GM19467 (cell line): ENCODE results near the gene ZNF426.

Experiments
- ATAC-seq: cut with Tn5 transposase; IDR thresholded peaks from one replicate; pipeline ENCODE4 v1.9.1; 2021; ENCODE audit warnings: mild to moderate bottlenecking, moderate library complexity; ENCODE audit not compliant: unreplicated experiment

The ZNF426 gene

DNA sequence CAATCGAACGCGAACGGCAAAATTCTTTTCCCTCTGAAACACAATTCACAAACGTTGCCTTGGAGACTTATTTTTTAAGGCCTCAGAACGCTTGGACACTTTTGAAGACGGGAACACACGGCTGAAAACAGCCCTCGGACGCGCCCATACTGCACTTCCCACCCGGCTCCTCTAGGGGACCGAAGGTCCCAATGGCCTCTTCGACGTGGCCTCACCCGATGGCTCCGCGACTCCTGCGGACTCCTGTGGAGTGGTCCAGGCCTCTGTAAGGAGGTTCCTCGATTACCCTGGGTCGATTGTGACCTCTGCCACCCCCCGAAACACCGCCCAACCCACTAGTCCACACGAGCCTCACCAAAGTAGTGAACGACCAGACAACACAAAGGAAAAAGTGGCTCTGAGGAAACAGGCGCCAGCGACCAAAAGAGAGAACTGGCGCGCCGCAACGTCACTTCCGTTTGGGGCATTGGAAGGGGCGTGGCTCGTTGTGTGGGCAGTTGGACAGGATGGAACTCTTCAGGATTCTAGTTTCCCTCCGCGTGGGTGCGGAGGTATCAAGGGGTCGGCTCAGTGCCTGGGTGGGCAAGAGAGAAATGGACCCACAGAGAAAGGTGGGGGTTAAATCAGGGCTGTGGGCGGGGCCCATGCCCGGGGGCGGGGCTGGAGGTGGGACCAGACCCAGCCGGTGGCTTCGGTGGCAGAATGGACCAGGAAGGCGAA lies 40.1 kb downstream of the ZNF426 start, which contains the start of gene ZNF560:
ZNF560 (minus strand) TSS at position 434 of the 720 bp plus-strand sequence. CDS start 23,303 bp downstream, outside the sequence.
- no peak for ATAC-seq

DNA sequence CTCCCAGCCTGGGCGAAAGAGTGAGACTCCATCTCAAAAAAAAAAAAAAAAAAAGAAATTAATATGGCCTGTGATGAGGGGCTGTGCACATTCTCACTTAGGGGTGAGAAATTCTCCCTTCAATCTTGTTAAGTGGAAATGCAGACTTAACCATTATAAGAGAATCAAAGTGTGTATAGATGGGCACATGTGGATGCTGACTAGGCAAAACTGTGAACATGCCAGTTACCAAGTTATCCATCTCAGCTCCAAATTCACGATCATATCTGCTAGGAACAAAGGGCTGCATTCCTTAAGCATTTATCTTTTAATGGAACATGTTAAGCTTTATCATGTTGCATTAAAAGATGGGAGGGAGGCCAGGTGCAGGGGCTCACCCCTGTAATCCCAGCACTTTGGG lies 44.3 kb downstream of the ZNF426 start:
- no peak for ATAC-seq

DNA sequence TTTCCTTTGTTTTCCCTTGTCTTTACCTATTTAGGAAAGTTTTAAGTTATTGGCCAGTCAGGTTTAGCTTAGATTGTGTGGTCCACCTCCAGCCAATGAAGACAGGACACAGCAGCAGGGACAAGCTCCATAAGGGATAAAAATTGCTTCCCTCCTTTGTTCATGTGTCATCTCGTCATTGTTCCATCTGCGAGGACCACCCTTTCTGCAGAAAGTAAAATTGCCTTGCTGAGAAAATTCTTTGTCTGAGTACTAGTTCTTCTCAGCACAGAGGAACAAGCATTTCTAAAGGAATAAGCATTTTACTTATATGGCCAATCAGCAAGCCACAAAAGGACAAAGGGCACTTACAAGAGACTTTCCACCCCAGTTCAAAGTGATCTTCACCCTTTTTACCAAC lies 51.4 kb downstream of the ZNF426 start:
- no peak for ATAC-seq

DNA sequence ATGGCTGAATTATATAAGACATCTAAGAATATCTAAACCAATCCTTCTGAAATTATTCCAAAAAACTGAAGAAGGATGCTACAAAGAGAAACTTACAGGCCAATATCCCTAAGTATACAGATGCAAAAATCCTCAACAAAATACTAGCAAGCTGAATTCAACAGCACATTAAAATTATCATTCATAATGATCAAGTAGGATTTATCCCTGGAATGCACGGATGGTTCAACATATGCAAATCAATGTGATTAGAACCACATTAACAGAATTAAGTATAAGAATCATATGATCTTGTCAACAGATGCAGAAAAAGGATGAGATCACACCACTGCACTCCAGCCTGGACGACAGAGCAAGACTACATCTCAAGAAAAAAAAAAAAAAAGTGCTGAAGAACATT lies 53.3 kb downstream of the ZNF426 start:
- ATAC-seq = no peak

DNA sequence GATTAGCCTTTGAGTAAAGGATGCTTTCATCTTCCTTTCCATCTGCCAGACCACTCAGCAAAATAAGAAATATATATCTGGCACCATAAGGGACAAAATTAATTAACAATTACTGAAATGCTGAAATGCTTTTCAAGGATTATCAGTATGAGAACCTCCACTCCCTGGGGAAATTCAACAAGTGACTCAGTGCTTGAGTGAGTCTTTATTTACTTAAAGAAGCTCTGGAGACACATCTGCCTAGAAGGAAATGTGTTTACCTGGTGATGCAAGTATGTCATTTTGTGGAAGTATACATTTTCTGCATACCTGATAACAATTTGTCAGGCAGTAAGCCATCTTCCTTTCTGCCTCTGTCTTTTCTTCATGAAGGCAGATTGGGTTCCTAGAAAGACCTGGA lies 63.5 kb downstream of the ZNF426 start:
- ATAC-seq = no peak
